Measurements from ENCODE around the gene OSBPL1A. TPM values are rescaled to one million over a fixed set of nuclear protein-coding genes. Genes with fewer than 3 reads are reported as not detected.

The OSBPL1A gene
- total and polyA plus RNA-seq, 2 of the 8 experiments (the other 6 are each of a cell fraction or from before 2014, with no cell fraction given), result 53.2 to 74.9 TPM

DNA sequence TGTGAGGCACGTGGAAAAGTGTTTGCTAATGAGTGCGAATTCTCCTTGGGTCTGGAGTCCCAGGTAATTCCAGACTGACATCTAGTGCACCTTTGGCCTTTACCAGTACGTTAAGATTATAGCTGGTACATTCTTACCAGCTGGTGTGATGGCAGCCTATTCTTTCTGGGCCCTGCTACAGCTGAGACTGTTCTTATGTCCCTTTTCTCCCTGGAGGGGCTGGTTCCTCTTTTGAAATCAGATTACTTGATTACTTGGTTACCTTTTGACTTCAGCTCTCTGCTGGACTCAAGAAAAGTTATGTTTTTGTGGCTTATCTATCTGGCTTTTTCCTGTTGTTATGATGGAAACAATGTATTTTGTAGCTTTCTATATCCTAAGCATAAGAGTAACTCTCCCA lies 244.2 kb downstream of the OSBPL1A start:
- peaks cover 7 to 18% (median 11%) of the 10 kb centered on the region in 4 experiments; a peak in 7 of 8 replicates for H3K36me3 ChIP-seq (ENCODE audit: control insufficient read depth in 2 of 4, insufficient read depth in 4 of 4, low read length in 3 of 4)
- no peaks in the 10 kb centered on the region for H3K79me1 ChIP-seq (ENCODE audit: low read depth, low read length)
- no peak overlapping the region for H3K9ac ChIP-seq (replicated peaks in 1 of 4; ENCODE audit: extremely low read depth in 1 of 4, low read depth in 3 of 4, low read length in 3 of 4)
- no peaks in the 10 kb centered on the region for H3K9me3 ChIP-seq (ENCODE audit: insufficient read depth in 2 of 2, low read depth in 1 of 2, low read length in 1 of 2)
- H2BK120ac ChIP-seq (replicated peaks; ENCODE audit: low read depth, low read length), result no peak overlapping the region
- no peak overlapping the region for H3K23ac ChIP-seq (ENCODE audit: insufficient read length)
- H3K4ac ChIP-seq (replicated peaks; ENCODE audit: insufficient read length, low read depth, low read length), result no peak overlapping the region
- H3K56ac ChIP-seq (replicated peaks; ENCODE audit: insufficient read length, low read depth, low read length), result no peak overlapping the region
- H2BK5ac ChIP-seq (ENCODE audit: low read depth, low read length), result no peak overlapping the region
- CTCF ChIA-PET (ENCODE audit: partially characterized antibody), result interaction anchor here (0.6 kb wide), 1 partner anchor 11 kb away, joined by 3 read pairs; no protein-coding TSS in a partner anchor
- DNase-seq (ENCODE audit: low read depth in 1 of 2, low spot score in 2 of 2), result no peak
- no peak overlapping the region for H2BK15ac ChIP-seq (ENCODE audit: low read length)
- no peak overlapping the region for H4K91ac ChIP-seq (replicated peaks; ENCODE audit: insufficient read length, low read length)
- H3K27ac ChIP-seq (ENCODE audit: low read depth, low read length), result no peak overlapping the region
- TF ChIP-seq BCL11A (IDR thresholded peaks at IDR 0.05; ENCODE audit: low read depth in 2 of 2, low read length in 2 of 2), result no peak
- TF ChIP-seq USF2 (IDR thresholded peaks at IDR 0.05; ENCODE audit: low read length), result no peak
- no peak for TF ChIP-seq HDAC2 (IDR thresholded peaks at IDR 0.05; ENCODE audit: borderline replicate concordance in 1 of 2, low read depth in 2 of 2, low read length in 2 of 2)
- no peak for TF ChIP-seq KDM5A (IDR thresholded peaks at IDR 0.05; ENCODE audit: low read length)
- TF ChIP-seq HDAC6 (IDR thresholded peaks at IDR 0.05; ENCODE audit: low read depth, low read length), result no peak
- TF ChIP-seq ZNF274 (IDR thresholded peaks at IDR 0.05; ENCODE audit: borderline replicate concordance, extremely low read depth, low read length), result no peak
- no peak for TF ChIP-seq TCF12 (IDR thresholded peaks at IDR 0.05; ENCODE audit: low read depth, low read length)
- no peak for TF ChIP-seq TBP (IDR thresholded peaks at IDR 0.05; ENCODE audit: low read depth, low read length)
- TF ChIP-seq, protein P1, sequence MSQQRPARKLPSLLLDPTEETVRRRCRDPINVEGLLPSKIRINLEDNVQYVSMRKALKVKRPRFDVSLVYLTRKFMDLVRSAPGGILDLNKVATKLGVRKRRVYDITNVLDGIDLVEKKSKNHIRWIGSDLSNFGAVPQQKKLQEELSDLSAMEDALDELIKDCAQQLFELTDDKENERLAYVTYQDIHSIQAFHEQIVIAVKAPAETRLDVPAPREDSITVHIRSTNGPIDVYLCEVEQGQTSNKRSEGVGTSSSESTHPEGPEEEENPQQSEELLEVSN (IDR thresholded peaks at IDR 0.05), result no peak
- TF ChIP-seq CBX8 (IDR thresholded peaks at IDR 0.05; ENCODE audit: borderline replicate concordance, low read depth, low read length), result no peak
- TF ChIP-seq BRCA1 (IDR thresholded peaks at IDR 0.05; ENCODE audit: low read depth, low read length), result no peak
- no peak overlapping the region for H3K18ac ChIP-seq (ENCODE audit: extremely low read depth, low read length)
- H4K20me1 ChIP-seq (replicated peaks in 1 of 2; ENCODE audit: control insufficient read depth in 1 of 2, insufficient read depth in 2 of 2, low read length in 2 of 2), result peaks cover 0 to 4% of the 10 kb centered on the region in 2 experiments
- H3K4me2 ChIP-seq (ENCODE audit: insufficient read depth in 1 of 2, low read depth in 2 of 2, low read length in 2 of 2), result no peak overlapping the region
- FAIRE-seq, result no peak
- no peaks in the 10 kb centered on the region for H3K4me1 ChIP-seq (replicated peaks in 1 of 4; ENCODE audit: control insufficient read depth in 3 of 4, insufficient read depth in 4 of 4, low read length in 3 of 4)
- H2BK12ac ChIP-seq (ENCODE audit: low read depth, low read length), result no peak overlapping the region
- no peak overlapping the region for H4K5ac ChIP-seq (ENCODE audit: insufficient read length, low read depth, low read length)
- no peak overlapping the region for H3K4me3 ChIP-seq (ENCODE audit: extremely low read depth in 1 of 4, insufficient read depth in 2 of 4, low read depth in 3 of 4, low read length in 4 of 4)
- no peaks in the 10 kb centered on the region for H3K79me2 ChIP-seq (ENCODE audit: control insufficient read depth in 1 of 2, insufficient read depth in 2 of 2, low read length in 2 of 2)
- H3K23me2 ChIP-seq (ENCODE audit: low read depth, low read length), result no peaks in the 10 kb centered on the region
- no peaks in the 10 kb centered on the region for H3K27me3 ChIP-seq (replicated peaks in 1 of 4; ENCODE audit: control insufficient read depth in 3 of 4, extremely low read depth in 1 of 4, insufficient read depth in 3 of 4, low read length in 3 of 4)
- POLR2A ChIA-PET (ENCODE audit: partially characterized antibody), result interaction anchor here (6.6 kb wide), 1 partner anchor 14 kb away, joined by 31 read pairs; the partner anchor contains the start of gene CABYR
- H4K8ac ChIP-seq (ENCODE audit: extremely low read depth, insufficient read depth, low read length), result no peak overlapping the region
- no peak overlapping the region for H2AFZ ChIP-seq (ENCODE audit: low read length)
- no peak overlapping the region for H2AK5ac ChIP-seq (ENCODE audit: low read depth, low read length)
- no peak overlapping the region for H2BK20ac ChIP-seq (ENCODE audit: low read length)
- 100% methylated on average over 3 of the region's 3 CpGs; no CpG with 5 or more reads in 1 of the 2 experiments for WGBS, 2 experiments (ENCODE audit: extremely low coverage in 1 of 2, insufficient coverage in 1 of 2, insufficient read length in 1 of 2, insufficient replicate concordance in 2 of 2, low coverage in 1 of 2, low lambda C conversion rate in 2 of 2, missing lambda C conversion rate in 1 of 2)
- no peak overlapping the region for H3K14ac ChIP-seq (ENCODE audit: insufficient read length)
